Esophagus squamous epithelium (tissue), 4 donors: ENCODE data around the gene OXCT2.

ENCODE experiments used
- POLR2A ChIP-seq, 4 donors: fragments of 450-650 bp; IDR thresholded peaks; one replicate each; pipeline ENCODE4 v1.6.1; 2017; ENCODE audit warnings: antibody characterized with exemption in 4 of 4, mild to moderate bottlenecking in 4 of 4, moderate library complexity in 3 of 4
- TF ChIP-seq, protein P1 (sequence below), 6 experiments: fragments of 450-650 bp in 4 of 6; fragments of 200-600 bp in 2 of 6; sonication (generic) in 2 of 6; IDR thresholded peaks; one replicate each; pipeline ENCODE4 v1.5.1; 2016 to 2019; ENCODE audit warnings: antibody characterized with exemption in 6 of 6, mild to moderate bottlenecking in 4 of 6, moderate library complexity in 4 of 6

GRCh38 chr1:39733161-39733560, 38.0 kb downstream of the OXCT2 start:
- TF ChIP-seq, protein P1, sequence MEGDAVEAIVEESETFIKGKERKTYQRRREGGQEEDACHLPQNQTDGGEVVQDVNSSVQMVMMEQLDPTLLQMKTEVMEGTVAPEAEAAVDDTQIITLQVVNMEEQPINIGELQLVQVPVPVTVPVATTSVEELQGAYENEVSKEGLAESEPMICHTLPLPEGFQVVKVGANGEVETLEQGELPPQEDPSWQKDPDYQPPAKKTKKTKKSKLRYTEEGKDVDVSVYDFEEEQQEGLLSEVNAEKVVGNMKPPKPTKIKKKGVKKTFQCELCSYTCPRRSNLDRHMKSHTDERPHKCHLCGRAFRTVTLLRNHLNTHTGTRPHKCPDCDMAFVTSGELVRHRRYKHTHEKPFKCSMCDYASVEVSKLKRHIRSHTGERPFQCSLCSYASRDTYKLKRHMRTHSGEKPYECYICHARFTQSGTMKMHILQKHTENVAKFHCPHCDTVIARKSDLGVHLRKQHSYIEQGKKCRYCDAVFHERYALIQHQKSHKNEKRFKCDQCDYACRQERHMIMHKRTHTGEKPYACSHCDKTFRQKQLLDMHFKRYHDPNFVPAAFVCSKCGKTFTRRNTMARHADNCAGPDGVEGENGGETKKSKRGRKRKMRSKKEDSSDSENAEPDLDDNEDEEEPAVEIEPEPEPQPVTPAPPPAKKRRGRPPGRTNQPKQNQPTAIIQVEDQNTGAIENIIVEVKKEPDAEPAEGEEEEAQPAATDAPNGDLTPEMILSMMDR (IDR thresholded peaks at IDR 0.05), result no peak
- TF ChIP-seq POLR2A (IDR thresholded peaks at IDR 0.05), result no peak
